ENCODE measurements around the gene ABLIM2. TPM values are rescaled to one million over a fixed set of nuclear protein-coding genes. Genes with fewer than 3 reads are reported as not detected.
A peak's percentile ranks its signal among the peaks of the same experiment; 100 is the strongest.

ABLIM2 gene
- total and polyA plus RNA-seq, 2 of the 13 experiments (the other 11 are each of a cell fraction or from before 2014, with no cell fraction given) = 0.20 to 0.37 TPM

DNA sequence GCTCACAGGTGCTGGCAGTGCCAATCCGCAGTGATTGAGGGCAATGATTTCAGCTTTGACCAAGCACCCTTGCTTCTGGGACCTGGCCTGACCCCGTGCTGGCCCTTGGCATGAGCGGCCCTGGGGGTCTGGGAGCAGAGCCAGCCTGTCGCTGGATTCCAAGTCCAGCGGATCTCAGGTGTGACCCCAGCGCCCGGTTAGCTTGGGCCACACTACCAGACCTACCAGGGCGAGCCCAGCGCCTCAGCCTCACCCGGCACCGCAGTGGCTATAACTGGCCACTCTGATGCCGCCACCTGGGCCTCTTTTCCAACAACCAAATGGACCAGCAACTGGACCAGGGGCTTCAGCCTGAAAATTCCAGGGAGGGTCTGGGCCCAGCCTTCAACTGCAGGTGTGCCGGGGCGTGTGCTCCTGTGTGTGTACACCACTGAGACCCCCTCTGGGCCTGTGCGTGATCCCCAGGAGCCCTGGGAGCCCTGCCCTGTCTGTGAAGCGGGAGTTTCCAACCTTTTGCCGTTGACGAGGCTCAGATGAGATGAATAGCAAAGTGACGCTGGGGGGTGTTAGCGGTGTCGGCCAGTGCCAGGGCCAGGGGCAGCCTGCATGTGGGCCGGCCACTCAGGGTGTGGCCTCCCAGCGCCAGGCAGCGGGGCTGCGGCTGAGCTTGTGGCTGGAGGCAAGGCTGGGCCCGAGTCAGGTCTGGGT is 41.1 kb upstream of the ABLIM2 start (continued):
- TF ChIP-seq, protein P1, sequence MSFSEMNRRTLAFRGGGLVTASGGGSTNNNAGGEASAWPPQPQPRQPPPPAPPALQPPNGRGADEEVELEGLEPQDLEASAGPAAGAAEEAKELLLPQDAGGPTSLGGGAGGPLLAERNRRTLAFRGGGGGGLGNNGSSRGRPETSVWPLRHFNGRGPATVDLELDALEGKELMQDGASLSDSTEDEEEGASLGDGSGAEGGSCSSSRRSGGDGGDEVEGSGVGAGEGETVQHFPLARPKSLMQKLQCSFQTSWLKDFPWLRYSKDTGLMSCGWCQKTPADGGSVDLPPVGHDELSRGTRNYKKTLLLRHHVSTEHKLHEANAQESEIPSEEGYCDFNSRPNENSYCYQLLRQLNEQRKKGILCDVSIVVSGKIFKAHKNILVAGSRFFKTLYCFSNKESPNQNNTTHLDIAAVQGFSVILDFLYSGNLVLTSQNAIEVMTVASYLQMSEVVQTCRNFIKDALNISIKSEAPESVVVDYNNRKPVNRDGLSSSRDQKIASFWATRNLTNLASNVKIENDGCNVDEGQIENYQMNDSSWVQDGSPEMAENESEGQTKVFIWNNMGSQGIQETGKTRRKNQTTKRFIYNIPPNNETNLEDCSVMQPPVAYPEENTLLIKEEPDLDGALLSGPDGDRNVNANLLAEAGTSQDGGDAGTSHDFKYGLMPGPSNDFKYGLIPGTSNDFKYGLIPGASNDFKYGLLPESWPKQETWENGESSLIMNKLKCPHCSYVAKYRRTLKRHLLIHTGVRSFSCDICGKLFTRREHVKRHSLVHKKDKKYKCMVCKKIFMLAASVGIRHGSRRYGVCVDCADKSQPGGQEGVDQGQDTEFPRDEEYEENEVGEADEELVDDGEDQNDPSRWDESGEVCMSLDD (CRISPR knock-in tag; IDR thresholded peaks at IDR 0.05; ENCODE audit: borderline replicate concordance) = no peak
- no peak for TF ChIP-seq HMG20B (CRISPR knock-in tag; conservative IDR thresholded peaks at IDR 0.05)
- no peak for TF ChIP-seq ZNF224 (CRISPR knock-in tag; IDR thresholded peaks at IDR 0.05)
- TF ChIP-seq POGZ (CRISPR knock-in tag; IDR thresholded peaks at IDR 0.05) = no peak
- TF ChIP-seq, protein P2, sequence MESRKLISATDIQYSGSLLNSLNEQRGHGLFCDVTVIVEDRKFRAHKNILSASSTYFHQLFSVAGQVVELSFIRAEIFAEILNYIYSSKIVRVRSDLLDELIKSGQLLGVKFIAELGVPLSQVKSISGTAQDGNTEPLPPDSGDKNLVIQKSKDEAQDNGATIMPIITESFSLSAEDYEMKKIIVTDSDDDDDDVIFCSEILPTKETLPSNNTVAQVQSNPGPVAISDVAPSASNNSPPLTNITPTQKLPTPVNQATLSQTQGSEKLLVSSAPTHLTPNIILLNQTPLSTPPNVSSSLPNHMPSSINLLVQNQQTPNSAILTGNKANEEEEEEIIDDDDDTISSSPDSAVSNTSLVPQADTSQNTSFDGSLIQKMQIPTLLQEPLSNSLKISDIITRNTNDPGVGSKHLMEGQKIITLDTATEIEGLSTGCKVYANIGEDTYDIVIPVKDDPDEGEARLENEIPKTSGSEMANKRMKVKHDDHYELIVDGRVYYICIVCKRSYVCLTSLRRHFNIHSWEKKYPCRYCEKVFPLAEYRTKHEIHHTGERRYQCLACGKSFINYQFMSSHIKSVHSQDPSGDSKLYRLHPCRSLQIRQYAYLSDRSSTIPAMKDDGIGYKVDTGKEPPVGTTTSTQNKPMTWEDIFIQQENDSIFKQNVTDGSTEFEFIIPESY (CRISPR knock-in tag; IDR thresholded peaks at IDR 0.05) = no peak
- TF ChIP-seq, protein P3, sequence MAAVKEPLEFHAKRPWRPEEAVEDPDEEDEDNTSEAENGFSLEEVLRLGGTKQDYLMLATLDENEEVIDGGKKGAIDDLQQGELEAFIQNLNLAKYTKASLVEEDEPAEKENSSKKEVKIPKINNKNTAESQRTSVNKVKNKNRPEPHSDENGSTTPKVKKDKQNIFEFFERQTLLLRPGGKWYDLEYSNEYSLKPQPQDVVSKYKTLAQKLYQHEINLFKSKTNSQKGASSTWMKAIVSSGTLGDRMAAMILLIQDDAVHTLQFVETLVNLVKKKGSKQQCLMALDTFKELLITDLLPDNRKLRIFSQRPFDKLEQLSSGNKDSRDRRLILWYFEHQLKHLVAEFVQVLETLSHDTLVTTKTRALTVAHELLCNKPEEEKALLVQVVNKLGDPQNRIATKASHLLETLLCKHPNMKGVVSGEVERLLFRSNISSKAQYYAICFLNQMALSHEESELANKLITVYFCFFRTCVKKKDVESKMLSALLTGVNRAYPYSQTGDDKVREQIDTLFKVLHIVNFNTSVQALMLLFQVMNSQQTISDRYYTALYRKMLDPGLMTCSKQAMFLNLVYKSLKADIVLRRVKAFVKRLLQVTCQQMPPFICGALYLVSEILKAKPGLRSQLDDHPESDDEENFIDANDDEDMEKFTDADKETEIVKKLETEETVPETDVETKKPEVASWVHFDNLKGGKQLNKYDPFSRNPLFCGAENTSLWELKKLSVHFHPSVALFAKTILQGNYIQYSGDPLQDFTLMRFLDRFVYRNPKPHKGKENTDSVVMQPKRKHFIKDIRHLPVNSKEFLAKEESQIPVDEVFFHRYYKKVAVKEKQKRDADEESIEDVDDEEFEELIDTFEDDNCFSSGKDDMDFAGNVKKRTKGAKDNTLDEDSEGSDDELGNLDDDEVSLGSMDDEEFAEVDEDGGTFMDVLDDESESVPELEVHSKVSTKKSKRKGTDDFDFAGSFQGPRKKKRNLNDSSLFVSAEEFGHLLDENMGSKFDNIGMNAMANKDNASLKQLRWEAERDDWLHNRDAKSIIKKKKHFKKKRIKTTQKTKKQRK (IDR thresholded peaks at IDR 0.05; ENCODE audit: low read length) = no peak
- 0 out of 2 replicates have a peak, but pooled peaks have one; percentile 0 for TF ChIP-seq BRCA1 (CRISPR knock-in tag; IDR thresholded peaks at IDR 0.05)
- no peak for TF ChIP-seq MAZ (IDR thresholded peaks at IDR 0.05; ENCODE audit: borderline replicate concordance, low read depth, low read length)
- TF ChIP-seq MAZ (CRISPR knock-in tag; IDR thresholded peaks at IDR 0.05; ENCODE audit: low read depth) = no peak
- TF ChIP-seq ZNF557 (CRISPR knock-in tag; IDR thresholded peaks at IDR 0.05) = no peak
- no peak for TF ChIP-seq PTBP1 (IDR thresholded peaks at IDR 0.05; ENCODE audit: low read depth, low read length, poor library complexity, severe bottlenecking)
- no peak for TF ChIP-seq JUNB (CRISPR knock-in tag; IDR thresholded peaks at IDR 0.05; ENCODE audit: borderline replicate concordance)
- peak; percentile 53 for TF ChIP-seq AGO2 (optimal IDR thresholded peaks at IDR 0.05; ENCODE audit: low read depth, low read length)
- TF ChIP-seq ZFX (CRISPR knock-in tag; IDR thresholded peaks at IDR 0.05; ENCODE audit: low read depth) = 0 out of 2 replicates have a peak, but pooled peaks have one; percentile 53
- no peak for TF ChIP-seq ATRX (CRISPR knock-in tag; IDR thresholded peaks at IDR 0.05; ENCODE audit: borderline replicate concordance)
- TF ChIP-seq SOX13 (IDR thresholded peaks at IDR 0.05) = no peak
- no peak for TF ChIP-seq SOX13 (CRISPR knock-in tag; conservative IDR thresholded peaks at IDR 0.05 in 1 of 2, IDR thresholded peaks at IDR 0.05 in 1 of 2)

Measured in HepG2 (cell line).